Upper lobe of left lung (tissue), 6 donors: Measurements from ENCODE around the gene SLC6A6. TPM values are rescaled to one million over a fixed set of nuclear protein-coding genes. Genes with fewer than 3 reads are reported as not detected.

ENCODE experiments used
- ATAC-seq, 2 donors: fragments of 200-7000 bp; cut with Tn5 transposase; one replicate each; pipeline ENCODE4 v1.9.1; 2022; ENCODE audit warnings: mild to moderate bottlenecking in 2 of 2, moderate library complexity in 2 of 2; ENCODE audit not compliant: low FRiP score in 2 of 2
- DNase-seq, 2 donors: peaks; one replicate each; pipeline ENCODE4 v3.0.0-alpha.2; 2019 to 2020
- H3K27ac ChIP-seq, 4 donors: fragments of 200-600 bp; sonication (generic); one replicate each; pipeline ENCODE4 v1.5.1; 2016 to 2019
- H3K27me3 ChIP-seq, 4 donors: fragments of 200-600 bp; sonication (generic); one replicate each; pipeline ENCODE4 v1.5.1; 2017 to 2019
- H3K36me3 ChIP-seq, 4 donors: fragments of 200-600 bp; sonication (generic); one replicate each; pipeline ENCODE4 v1.5.1; 2016 to 2019
- H3K4me1 ChIP-seq, 4 donors: fragments of 200-600 bp; sonication (generic); one replicate each; pipeline ENCODE4 v1.5.1; 2018 to 2019
- H3K4me3 ChIP-seq, 4 donors: fragments of 200-600 bp; sonication (generic); one replicate each; pipeline ENCODE4 v1.5.1; 2017 to 2019; ENCODE audit warnings: mild to moderate bottlenecking in 2 of 4, moderate library complexity in 1 of 4
- H3K9me3 ChIP-seq, 4 donors: fragments of 200-600 bp; sonication (generic); one replicate each; pipeline ENCODE4 v1.5.1; 2018 to 2019
- EP300 ChIP-seq, 4 donors: sonication (generic); formaldehyde crosslinking; IDR thresholded peaks; one replicate each; pipeline ENCODE4 v1.5.1; 2017; ENCODE audit warnings: antibody characterized with exemption in 4 of 4, control low read depth in 2 of 4
- POLR2A ChIP-seq, 4 donors: fragments of 450-650 bp; IDR thresholded peaks; one replicate each; pipeline ENCODE4 v1.5.1; 2016 to 2017; ENCODE audit warnings: antibody characterized with exemption in 4 of 4, mild to moderate bottlenecking in 2 of 4
- POLR2AphosphoS5 ChIP-seq, 2 donors: sonication (generic); formaldehyde crosslinking; IDR thresholded peaks; one replicate each; pipeline ENCODE4 v1.5.1; 2017; ENCODE audit warnings: antibody characterized with exemption in 2 of 2
- whole genome bisulfite sequencing, 2 donors: methylation state at CpG; one replicate each; pipeline ENCODE4 v1.1.5; 2017 to 2018; 5-methylcytosine and 5-hydroxymethylcytosine counted together
- total RNA-seq, 6 donors: library from RNA; depleted of rRNA in 4 of 6; stranded (reverse); fragments of >200 nt in 4 of 6; gene quantifications; one replicate each; pipeline versions ENCODE4 v1.1.0 to v1.2.1, GENCODE V29; 2016 to 2021
- TF ChIP-seq, protein P1 (sequence below), 6 experiments: fragments of 450-650 bp in 4 of 6; fragments of 200-600 bp in 2 of 6; sonication (generic) in 2 of 6; IDR thresholded peaks; one replicate each; pipeline ENCODE4 v1.5.1; 2016 to 2019; ENCODE audit warnings: antibody characterized with exemption in 6 of 6
- donor health status: DM: no; HTN: no; CAD: no; lungs with moderate emphysema.
- donor health status: DM: no; HTN: yes; CAD: no; lungs with severe emphysema.

The SLC6A6 gene
- total RNA-seq, 6 donors from 2014 or later, result 60.6 to 154 (median 92.8) TPM

DNA sequence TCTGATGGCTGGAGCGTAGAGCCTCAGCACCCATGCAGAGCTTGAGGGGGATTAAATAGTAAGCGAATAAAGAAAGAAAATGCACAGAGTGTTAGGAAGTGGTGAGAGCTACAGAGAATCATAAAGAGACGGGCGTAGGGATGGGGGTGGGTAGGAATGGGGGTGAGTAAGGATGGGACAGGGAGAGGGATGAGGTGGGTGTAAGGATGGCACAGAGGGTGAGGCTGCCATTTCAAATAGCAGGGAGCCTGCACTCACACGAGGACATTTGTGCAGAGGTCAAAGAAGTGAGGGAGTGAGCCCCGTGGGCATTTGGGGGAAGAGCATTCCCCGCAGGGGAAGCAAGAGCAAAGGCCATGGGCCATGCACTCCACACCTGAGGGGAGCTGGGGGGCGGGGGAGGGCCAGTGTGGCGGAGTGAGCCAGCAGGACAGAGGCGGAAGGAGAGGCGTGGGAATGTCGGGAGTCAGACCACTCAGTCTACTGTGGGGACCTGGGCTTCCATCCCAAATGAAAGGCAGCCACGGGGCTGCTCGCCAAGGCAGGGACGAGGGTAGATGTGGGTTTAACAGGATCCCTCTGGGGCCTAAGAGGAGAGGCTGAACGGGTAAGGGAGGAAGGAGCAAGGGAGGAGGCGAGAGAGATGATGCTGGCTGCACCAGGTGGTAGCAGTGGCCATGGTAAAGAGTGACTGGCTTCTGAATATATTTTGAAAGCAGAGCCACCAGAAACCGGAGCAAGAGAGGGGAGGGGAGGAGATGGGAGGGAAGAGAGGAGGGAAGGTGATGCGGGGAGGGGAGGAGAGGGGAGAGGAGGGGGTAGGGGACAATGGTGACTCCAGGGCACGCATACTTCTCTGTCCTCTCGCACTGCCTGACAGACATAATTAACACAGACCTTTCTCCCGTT, 35.2 kb upstream of the SLC6A6 start:
- no peak for TF ChIP-seq EP300 (IDR thresholded peaks at IDR 0.05)
- Histone ChIP-seq H3K27me3 (no peaks in the 10 kb centered on the region), H3K27ac (no peak overlapping the region), H3K9me3 (no peaks in the 10 kb centered on the region), H3K4me3 (no peak overlapping the region), H3K4me1 (peaks cover 14 to 30% (median 27%) of the 10 kb centered on the region in 4 donors), H3K36me3 (no peaks in the 10 kb centered on the region)
- DNase-seq, result no peak
- 75 to 79% methylated on average over 22 of the region's 22 CpGs for WGBS, 2 donors
- ATAC-seq, result no peak

GRCh38 chr3:14368146-14368545, 34.3 kb upstream of the SLC6A6 start:
- WGBS, 2 donors, result 97 to 100% methylated on average over 1 to 10 of the region's 10 CpGs

GRCh38 chr3:14368885-14369284, 33.5 kb upstream of the SLC6A6 start:
- Histone ChIP-seq H3K9me3 (no peaks in the 10 kb centered on the region), H3K36me3 (no peaks in the 10 kb centered on the region), H3K4me3 (no peak overlapping the region), H3K4me1 (peaks cover 23 to 46% (median 43%) of the 10 kb centered on the region in 4 donors), H3K27ac (no peak overlapping the region), H3K27me3 (no peaks in the 10 kb centered on the region)
- TF ChIP-seq POLR2A (IDR thresholded peaks at IDR 0.05) (no peak), EP300 (IDR thresholded peaks at IDR 0.05) (no peak), POLR2AphosphoS5 (IDR thresholded peaks at IDR 0.05) (no peak)
- TF ChIP-seq, protein P1, sequence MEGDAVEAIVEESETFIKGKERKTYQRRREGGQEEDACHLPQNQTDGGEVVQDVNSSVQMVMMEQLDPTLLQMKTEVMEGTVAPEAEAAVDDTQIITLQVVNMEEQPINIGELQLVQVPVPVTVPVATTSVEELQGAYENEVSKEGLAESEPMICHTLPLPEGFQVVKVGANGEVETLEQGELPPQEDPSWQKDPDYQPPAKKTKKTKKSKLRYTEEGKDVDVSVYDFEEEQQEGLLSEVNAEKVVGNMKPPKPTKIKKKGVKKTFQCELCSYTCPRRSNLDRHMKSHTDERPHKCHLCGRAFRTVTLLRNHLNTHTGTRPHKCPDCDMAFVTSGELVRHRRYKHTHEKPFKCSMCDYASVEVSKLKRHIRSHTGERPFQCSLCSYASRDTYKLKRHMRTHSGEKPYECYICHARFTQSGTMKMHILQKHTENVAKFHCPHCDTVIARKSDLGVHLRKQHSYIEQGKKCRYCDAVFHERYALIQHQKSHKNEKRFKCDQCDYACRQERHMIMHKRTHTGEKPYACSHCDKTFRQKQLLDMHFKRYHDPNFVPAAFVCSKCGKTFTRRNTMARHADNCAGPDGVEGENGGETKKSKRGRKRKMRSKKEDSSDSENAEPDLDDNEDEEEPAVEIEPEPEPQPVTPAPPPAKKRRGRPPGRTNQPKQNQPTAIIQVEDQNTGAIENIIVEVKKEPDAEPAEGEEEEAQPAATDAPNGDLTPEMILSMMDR (IDR thresholded peaks at IDR 0.05), result no peak
- ATAC-seq, result no peak
- WGBS, 2 donors, result 76 to 92% methylated on average over 2 of the region's 2 CpGs
- no peak for DNase-seq

More at GRCh38 chr3:14368146-14368545, 34.3 kb upstream of the SLC6A6 start:
- Histone ChIP-seq H3K9me3 (no peaks in the 10 kb centered on the region), H3K4me1 (peaks cover 22 to 39% (median 36%) of the 10 kb centered on the region in 4 donors), H3K27me3 (no peaks in the 10 kb centered on the region), H3K27ac (no peak overlapping the region), H3K36me3 (no peaks in the 10 kb centered on the region), H3K4me3 (no peak overlapping the region)
- ATAC-seq, result no peak
- TF ChIP-seq EP300 (IDR thresholded peaks at IDR 0.05), result no peak
- TF ChIP-seq POLR2A (IDR thresholded peaks at IDR 0.05), result no peak
- TF ChIP-seq, protein P1 (IDR thresholded peaks at IDR 0.05), result no peak
- no peak for TF ChIP-seq POLR2AphosphoS5 (IDR thresholded peaks at IDR 0.05)
- DNase-seq, result no peak

- DNase-seq (peak; percentile 55 to 65), ATAC-seq (no peak)
- Histone ChIP-seq H3K9me3 (no peaks in the 10 kb centered on the region), H3K36me3 (no peaks in the 10 kb centered on the region), H3K27ac (peak overlapping the region in 1 of 4 donors; percentile 71), H3K4me1 (peaks cover 26 to 57% (median 50%) of the 10 kb centered on the region in 4 donors), H3K27me3 (no peaks in the 10 kb centered on the region), H3K4me3 (no peak overlapping the region)
- 65 to 67% methylated on average over 12 to 15 of the region's 15 CpGs for WGBS, 2 donors
- TF ChIP-seq EP300 (IDR thresholded peaks at IDR 0.05), result peak in 1 of 4 donors; percentile 27
- TF ChIP-seq, protein P1 (IDR thresholded peaks at IDR 0.05), result peak in 2 of 6 experiments; percentile 13 to 18
- no peak for TF ChIP-seq POLR2A (IDR thresholded peaks at IDR 0.05)
- no peak for TF ChIP-seq POLR2AphosphoS5 (IDR thresholded peaks at IDR 0.05)
Observed at GRCh38 chr3:14369675-14370669, 32.4 kb upstream of the SLC6A6 start.
